ENCODE measurements around the gene FAXDC2.
"Not testable (repeated sequence)": the region's sequence is repeated elsewhere in the genome, so short reads cannot be mapped to it uniquely, and the experiment has no call there.

The FAXDC2 gene

GRCh38 chr5:154829589-154830218 is 20.7 kb downstream of the FAXDC2 start:
- no peak for DNase-seq

- no peak for DNase-seq
These were observed 21.2 kb downstream of the FAXDC2 start for GRCh38 chr5:154829181-154829588.

GRCh38 chr5:154824070-154824469 is 26.3 kb downstream of the FAXDC2 start:
- no peak for DNase-seq

GRCh38 chr5:154823605-154824004 is 26.8 kb downstream of the FAXDC2 start:
- DNase-seq, result no peak

- DNase-seq, result not testable (repeated sequence)
These were observed 27.5 kb downstream of the FAXDC2 start for GRCh38 chr5:154822896-154823295.

- no peak for DNase-seq
These were observed 30.0 kb downstream of the FAXDC2 start for GRCh38 chr5:154820383-154820782.

- DNase-seq, result no peak
These were observed 30.9 kb downstream of the FAXDC2 start for GRCh38 chr5:154819546-154819945.

- peak; percentile 82 for DNase-seq
These were observed 31.8 kb downstream of the FAXDC2 start for GRCh38 chr5:154818471-154819116.

GRCh38 chr5:154817815-154818214 is 32.6 kb downstream of the FAXDC2 start:
- DNase-seq, result no peak

- no peak for DNase-seq
These were observed 33.4 kb downstream of the FAXDC2 start for GRCh38 chr5:154816891-154817492.

GRCh38 chr5:154815684-154816247 is 34.6 kb downstream of the FAXDC2 start:
- DNase-seq, result no peak

- no peak for DNase-seq
These were observed 35.4 kb downstream of the FAXDC2 start for GRCh38 chr5:154815025-154815424.

- DNase-seq, result peak; percentile 54
These were observed 36.7 kb downstream of the FAXDC2 start for GRCh38 chr5:154813736-154814135.

GRCh38 chr5:154813158-154813557 is 37.2 kb downstream of the FAXDC2 start:
- no peak for DNase-seq

- peak; percentile 87 for DNase-seq
These were observed 38.5 kb downstream of the FAXDC2 start for GRCh38 chr5:154811653-154812465.

- DNase-seq, result no peak
These were observed 39.2 kb downstream of the FAXDC2 start for GRCh38 chr5:154811239-154811638.

GRCh38 chr5:154806176-154806575 is 44.2 kb downstream of the FAXDC2 start:
- no peak for DNase-seq

GRCh38 chr5:154802050-154802449 is 48.4 kb downstream of the FAXDC2 start:
- no peak for DNase-seq

GRCh38 chr5:154801083-154801482 is 49.3 kb downstream of the FAXDC2 start:
- no peak for DNase-seq

- DNase-seq, result no peak
These were observed 49.8 kb downstream of the FAXDC2 start for GRCh38 chr5:154800582-154800981.

GRCh38 chr5:154797762-154798161 is 52.6 kb downstream of the FAXDC2 start:
- DNase-seq, result no peak

GRCh38 chr5:154795235-154795596 is 55.2 kb downstream of the FAXDC2 start:
- DNase-seq, result no peak

GRCh38 chr5:154794525-154795234 is 55.7 kb downstream of the FAXDC2 start:
- no peak for DNase-seq
